Measurements from ENCODE around the gene RPL31.

The RPL31 gene

DNA sequence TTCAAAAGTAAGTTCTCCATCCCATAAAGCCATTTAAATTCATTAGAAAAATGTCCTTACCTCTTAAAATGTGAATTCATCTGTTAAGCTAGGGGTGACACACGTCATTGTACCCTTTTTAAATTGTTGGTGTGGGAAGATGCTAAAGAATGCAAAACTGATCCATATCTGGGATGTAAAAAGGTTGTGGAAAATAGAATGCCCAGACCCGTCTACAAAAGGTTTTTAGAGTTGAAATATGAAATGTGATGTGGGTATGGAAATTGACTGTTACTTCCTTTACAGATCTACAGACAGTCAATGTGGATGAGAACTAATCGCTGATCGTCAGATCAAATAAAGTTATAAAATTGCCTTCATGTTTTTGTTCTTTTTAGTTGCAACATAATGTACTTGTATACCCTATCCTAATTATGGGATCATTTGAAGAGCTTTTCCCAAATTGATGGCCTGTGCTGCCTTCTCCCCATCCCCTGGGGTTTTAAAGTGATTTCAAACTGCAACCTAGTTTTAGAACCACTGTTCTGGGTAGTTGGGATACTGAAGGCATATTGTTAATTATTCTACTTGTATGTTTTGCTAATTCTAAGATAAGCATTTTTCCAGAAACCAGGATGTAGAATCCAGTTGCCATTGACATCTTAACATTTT, 4.1 kb downstream of the RPL31 start:
- Histone ChIP-seq H3K27ac (ENCODE audit: low read depth in 2 of 2, low read length in 2 of 2) (no peak overlapping the region), H3K36me3 (ENCODE audit: control insufficient read depth in 2 of 2, insufficient read depth in 2 of 2, low read length in 2 of 2) (peaks cover 51 to 60% of the 10 kb centered on the region in 2 donors), H3K4me1 (ENCODE audit: control insufficient read depth in 2 of 2, insufficient read depth in 2 of 2, low read length in 2 of 2) (peaks cover 15 to 18% of the 10 kb centered on the region in 2 donors), H3K9me3 (ENCODE audit: control insufficient read depth in 2 of 2, low read length in 2 of 2) (no peaks in the 10 kb centered on the region), H3K4me3 (ENCODE audit: low read length in 2 of 2) (no peak overlapping the region), H3K27me3 (ENCODE audit: control insufficient read depth in 2 of 2, insufficient read depth in 2 of 2, low read length in 2 of 2) (no peaks in the 10 kb centered on the region), H3K9ac (ENCODE audit: low read depth in 1 of 2, low read length in 2 of 2) (no peak overlapping the region)

DNA sequence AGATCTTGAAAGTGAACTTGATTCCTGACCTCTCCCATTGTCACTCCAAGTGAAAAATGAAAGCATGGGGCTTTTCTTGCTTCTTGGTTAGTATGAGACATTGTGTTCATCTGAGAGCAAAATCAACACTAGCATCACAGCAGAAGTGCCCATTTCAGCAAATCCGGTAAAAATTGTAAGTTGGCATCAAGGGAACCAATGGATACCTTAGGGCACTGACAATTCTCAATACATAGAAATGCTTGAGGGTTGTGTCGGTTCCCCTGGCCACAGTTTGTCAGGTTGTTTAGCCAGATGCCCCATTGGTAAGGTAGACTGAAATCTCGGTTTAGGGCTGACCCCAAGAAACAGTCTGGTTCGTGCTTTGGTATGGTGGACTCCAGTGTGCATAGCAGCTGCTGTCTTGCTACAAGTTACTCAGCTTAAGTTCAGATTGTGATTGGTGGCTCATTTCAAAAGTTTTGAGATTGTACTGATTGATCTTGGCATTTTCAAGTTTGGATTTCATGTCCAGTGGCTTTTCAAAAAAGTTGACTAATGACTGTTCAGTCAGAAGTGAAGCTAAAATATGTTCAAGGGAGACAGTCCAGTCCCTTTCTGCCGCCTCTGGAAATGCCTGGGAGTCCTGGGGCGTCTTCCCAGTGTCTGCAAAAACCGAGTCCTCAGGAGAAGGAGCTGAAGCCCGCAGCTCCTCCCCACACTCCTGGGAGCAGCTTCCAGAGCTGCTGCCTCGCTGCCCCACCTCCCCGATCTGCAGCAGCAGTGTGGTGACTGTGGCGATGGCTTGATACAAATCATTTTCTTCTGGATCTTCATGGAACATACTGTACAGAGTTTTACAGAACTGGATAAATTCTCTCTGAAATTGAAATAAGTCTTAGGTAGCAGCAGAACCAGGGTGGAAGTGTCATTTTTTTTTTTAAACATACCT, 5.6 kb downstream of the RPL31 start:
- peaks cover 59 to 62% of the 10 kb centered on the region in 2 donors for H3K36me3 ChIP-seq (ENCODE audit: control insufficient read depth in 2 of 2, insufficient read depth in 2 of 2, low read length in 2 of 2)
- no peak overlapping the region for H3K27ac ChIP-seq (ENCODE audit: low read depth in 2 of 2, low read length in 2 of 2)
- H3K4me1 ChIP-seq (ENCODE audit: control insufficient read depth in 2 of 2, insufficient read depth in 2 of 2, low read length in 2 of 2): peaks cover 10 to 13% of the 10 kb centered on the region in 2 donors
- H3K27me3 ChIP-seq (ENCODE audit: control insufficient read depth in 2 of 2, insufficient read depth in 2 of 2, low read length in 2 of 2): no peaks in the 10 kb centered on the region
- H3K9me3 ChIP-seq (ENCODE audit: control insufficient read depth in 2 of 2, low read length in 2 of 2): no peaks in the 10 kb centered on the region
- no peak overlapping the region for H3K4me3 ChIP-seq (ENCODE audit: low read length in 2 of 2)
- H3K9ac ChIP-seq (ENCODE audit: low read depth in 1 of 2, low read length in 2 of 2): no peak overlapping the region

DNA sequence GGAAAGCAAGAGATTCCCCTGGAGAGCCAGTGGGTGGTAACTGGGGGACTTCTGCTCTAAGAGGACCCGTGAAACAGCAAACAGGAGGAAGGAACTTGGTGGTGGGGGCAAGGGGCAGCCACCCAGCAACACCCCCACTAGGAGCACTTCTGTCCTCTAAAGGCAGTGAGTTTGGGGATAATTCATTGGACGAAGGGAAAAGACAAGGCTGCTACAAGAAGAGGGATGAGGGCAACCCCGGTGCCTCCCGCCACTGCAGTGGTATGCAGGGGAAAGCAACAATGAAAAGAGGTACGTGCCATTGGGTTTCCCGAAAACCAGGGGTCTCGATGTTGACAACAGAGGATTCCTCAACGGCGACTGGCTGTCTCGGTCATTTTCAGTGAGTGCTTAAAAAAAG, 9.1 kb downstream of the RPL31 start:
- Histone ChIP-seq H3K9ac (ENCODE audit: low read depth in 1 of 2, low read length in 2 of 2) (no peak overlapping the region), H3K4me3 (ENCODE audit: low read length in 2 of 2) (no peak overlapping the region), H3K27me3 (ENCODE audit: control insufficient read depth in 2 of 2, insufficient read depth in 2 of 2, low read length in 2 of 2) (no peaks in the 10 kb centered on the region), H3K36me3 (ENCODE audit: control insufficient read depth in 2 of 2, insufficient read depth in 2 of 2, low read length in 2 of 2) (peaks cover 37 to 41% of the 10 kb centered on the region in 2 donors), H3K27ac (ENCODE audit: low read depth in 2 of 2, low read length in 2 of 2) (no peak overlapping the region), H3K9me3 (ENCODE audit: control insufficient read depth in 2 of 2, low read length in 2 of 2) (no peaks in the 10 kb centered on the region), H3K4me1 (ENCODE audit: control insufficient read depth in 2 of 2, insufficient read depth in 2 of 2, low read length in 2 of 2) (no peaks in the 10 kb centered on the region)

DNA sequence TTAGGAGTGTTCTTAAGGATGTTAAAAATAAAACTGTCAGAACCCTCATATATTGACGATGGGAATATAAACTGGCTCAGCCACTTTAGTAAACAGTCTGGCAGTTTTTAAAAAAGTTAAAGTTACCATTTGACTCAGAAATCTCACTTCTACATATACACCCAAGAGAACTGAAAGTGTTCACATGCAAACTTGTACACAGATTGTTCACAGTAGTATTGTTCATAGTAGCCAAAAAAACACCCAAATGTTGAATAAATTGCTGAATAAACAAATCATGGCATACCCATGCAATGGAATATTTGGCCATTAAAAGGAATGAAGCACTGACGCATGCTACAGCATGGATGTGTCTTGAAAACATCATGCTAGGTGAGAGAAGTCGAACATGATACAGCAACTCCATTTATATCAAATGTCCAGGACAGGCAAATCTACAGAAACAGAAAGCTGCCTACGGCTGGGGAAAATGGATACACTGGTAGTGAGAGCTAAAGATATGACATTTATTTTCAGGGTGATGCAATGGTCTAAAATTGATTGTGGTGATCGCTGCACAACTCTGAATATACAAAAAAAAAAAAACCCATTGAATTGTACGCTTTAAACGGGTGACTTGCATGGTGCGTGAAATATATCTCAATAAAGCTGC, 10.1 kb downstream of the RPL31 start:
- Histone ChIP-seq H3K9ac (ENCODE audit: low read depth in 1 of 2, low read length in 2 of 2) (no peak overlapping the region), H3K27ac (ENCODE audit: low read depth in 2 of 2, low read length in 2 of 2) (no peak overlapping the region), H3K36me3 (ENCODE audit: control insufficient read depth in 2 of 2, insufficient read depth in 2 of 2, low read length in 2 of 2) (peaks cover 27 to 30% of the 10 kb centered on the region in 2 donors), H3K4me1 (ENCODE audit: control insufficient read depth in 2 of 2, insufficient read depth in 2 of 2, low read length in 2 of 2) (no peaks in the 10 kb centered on the region), H3K9me3 (ENCODE audit: control insufficient read depth in 2 of 2, low read length in 2 of 2) (no peaks in the 10 kb centered on the region), H3K27me3 (ENCODE audit: control insufficient read depth in 2 of 2, insufficient read depth in 2 of 2, low read length in 2 of 2) (no peaks in the 10 kb centered on the region), H3K4me3 (ENCODE audit: low read length in 2 of 2) (no peak overlapping the region)

DNA sequence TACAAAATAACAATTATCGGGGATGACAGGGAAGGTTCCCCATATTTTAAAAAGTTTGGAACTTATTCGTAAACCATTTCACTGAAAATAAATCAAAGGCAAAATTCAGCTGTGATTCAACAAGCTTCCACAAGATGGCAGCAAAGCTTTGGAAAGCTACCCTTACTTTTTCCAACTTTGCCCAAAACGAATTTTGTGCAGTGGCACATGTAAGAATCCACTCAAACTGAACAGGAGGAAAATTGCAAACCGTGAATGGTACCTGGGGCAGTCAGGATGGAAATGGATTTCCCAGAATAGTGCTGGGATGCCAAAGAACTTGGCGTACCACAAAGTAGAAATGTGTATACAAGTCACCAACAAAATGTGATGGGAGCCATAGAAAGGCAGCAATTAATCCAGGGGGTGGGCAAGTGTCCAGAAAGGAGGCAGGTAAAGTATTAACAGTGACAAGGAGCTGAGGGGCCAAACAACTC, 10.7 kb downstream of the RPL31 start:
- Histone ChIP-seq H3K4me1 (ENCODE audit: control insufficient read depth in 2 of 2, insufficient read depth in 2 of 2, low read length in 2 of 2) (no peaks in the 10 kb centered on the region), H3K27me3 (ENCODE audit: control insufficient read depth in 2 of 2, insufficient read depth in 2 of 2, low read length in 2 of 2) (no peaks in the 10 kb centered on the region), H3K4me3 (ENCODE audit: low read length in 2 of 2) (no peak overlapping the region), H3K27ac (ENCODE audit: low read depth in 2 of 2, low read length in 2 of 2) (no peak overlapping the region), H3K36me3 (ENCODE audit: control insufficient read depth in 2 of 2, insufficient read depth in 2 of 2, low read length in 2 of 2) (peaks cover 21 to 25% of the 10 kb centered on the region in 2 donors), H3K9ac (ENCODE audit: low read depth in 1 of 2, low read length in 2 of 2) (no peak overlapping the region), H3K9me3 (ENCODE audit: control insufficient read depth in 2 of 2, low read length in 2 of 2) (no peaks in the 10 kb centered on the region)

DNA sequence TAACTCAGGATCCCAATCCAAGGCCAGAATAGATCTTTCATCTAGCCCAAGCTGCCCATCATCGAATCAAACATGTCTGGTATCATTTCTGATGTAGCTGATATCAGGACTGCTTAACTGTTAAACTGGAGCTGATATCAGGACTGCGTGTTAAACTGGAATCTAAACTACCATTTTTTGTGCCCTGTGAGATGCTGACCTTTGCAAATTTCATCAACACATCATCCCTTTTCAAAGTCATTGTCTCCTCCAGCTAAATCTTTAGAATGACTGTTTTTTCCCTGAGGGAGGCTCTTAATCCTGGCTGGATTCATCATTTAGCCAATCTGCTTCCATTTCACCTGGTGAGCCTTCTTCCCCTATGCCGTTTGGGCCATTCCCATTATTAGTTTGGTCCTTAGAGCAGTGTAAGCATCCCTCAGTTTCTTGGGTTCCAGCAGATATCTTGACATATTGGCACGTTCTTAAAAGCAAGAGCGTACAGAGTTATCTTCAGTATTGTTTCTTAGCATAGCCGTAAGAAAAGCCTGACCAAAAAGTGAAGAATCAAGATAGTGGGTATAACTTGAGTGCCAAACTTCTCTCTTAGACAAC, 12.3 kb downstream of the RPL31 start:
- Histone ChIP-seq H3K4me3 (ENCODE audit: low read length in 2 of 2) (no peak overlapping the region), H3K4me1 (ENCODE audit: control insufficient read depth in 2 of 2, insufficient read depth in 2 of 2, low read length in 2 of 2) (no peaks in the 10 kb centered on the region), H3K27me3 (ENCODE audit: control insufficient read depth in 2 of 2, insufficient read depth in 2 of 2, low read length in 2 of 2) (no peaks in the 10 kb centered on the region), H3K36me3 (ENCODE audit: control insufficient read depth in 2 of 2, insufficient read depth in 2 of 2, low read length in 2 of 2) (peaks cover 15 to 19% of the 10 kb centered on the region in 2 donors), H3K27ac (ENCODE audit: low read depth in 2 of 2, low read length in 2 of 2) (no peak overlapping the region), H3K9ac (ENCODE audit: low read depth in 1 of 2, low read length in 2 of 2) (no peak overlapping the region), H3K9me3 (ENCODE audit: control insufficient read depth in 2 of 2, low read length in 2 of 2) (no peaks in the 10 kb centered on the region)

DNA sequence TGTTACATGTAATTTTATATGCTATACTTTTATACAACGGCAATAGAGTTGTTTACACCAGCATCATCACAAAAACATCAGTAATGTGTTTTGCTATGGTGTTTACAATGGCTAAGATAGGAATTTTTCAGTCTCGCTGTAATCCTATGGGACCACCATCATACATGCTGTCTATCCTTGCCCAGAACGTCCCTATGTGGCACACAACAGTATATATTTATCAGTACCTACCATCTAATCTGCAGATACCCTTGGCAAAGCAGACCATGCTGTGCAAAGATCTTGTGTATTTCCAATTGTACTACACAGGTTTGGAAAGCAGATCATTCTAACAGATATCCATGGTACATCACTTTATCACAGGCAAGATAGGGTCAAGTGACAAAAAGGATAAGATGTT, 15.3 kb downstream of the RPL31 start:
- H3K9me3 ChIP-seq (ENCODE audit: control insufficient read depth in 2 of 2, low read length in 2 of 2): no peaks in the 10 kb centered on the region
- no peaks in the 10 kb centered on the region for H3K4me1 ChIP-seq (ENCODE audit: control insufficient read depth in 2 of 2, insufficient read depth in 2 of 2, low read length in 2 of 2)
- H3K27ac ChIP-seq (ENCODE audit: low read depth in 2 of 2, low read length in 2 of 2): no peak overlapping the region
- H3K9ac ChIP-seq (ENCODE audit: low read depth in 1 of 2, low read length in 2 of 2): no peak overlapping the region
- H3K36me3 ChIP-seq (ENCODE audit: control insufficient read depth in 2 of 2, insufficient read depth in 2 of 2, low read length in 2 of 2): peaks cover 18 to 19% of the 10 kb centered on the region in 2 donors
- no peaks in the 10 kb centered on the region for H3K27me3 ChIP-seq (ENCODE audit: control insufficient read depth in 2 of 2, insufficient read depth in 2 of 2, low read length in 2 of 2)
- H3K4me3 ChIP-seq (ENCODE audit: low read length in 2 of 2): no peak overlapping the region

DNA sequence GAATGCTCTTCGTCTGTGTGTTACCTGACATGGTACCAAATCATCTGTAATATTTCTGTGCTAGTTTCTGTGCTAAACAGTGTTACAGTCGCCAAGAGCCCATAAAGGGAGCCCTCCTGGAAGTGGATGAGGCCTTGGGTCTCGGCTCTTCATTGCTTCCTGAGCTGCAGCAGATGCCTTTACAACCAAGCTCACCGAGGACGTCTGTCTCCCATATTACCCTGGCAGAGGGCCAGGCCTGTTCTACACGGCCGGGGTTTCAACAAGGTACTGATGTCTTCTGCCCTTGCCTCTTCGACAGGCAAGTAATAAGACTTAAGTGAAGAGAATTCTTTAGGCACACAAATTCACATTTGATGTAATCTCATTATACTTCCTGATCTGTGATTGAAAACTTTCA, 16.8 kb downstream of the RPL31 start:
- Histone ChIP-seq H3K36me3 (ENCODE audit: control insufficient read depth in 2 of 2, insufficient read depth in 2 of 2, low read length in 2 of 2) (peaks cover 19% of the 10 kb centered on the region in 2 donors), H3K27me3 (ENCODE audit: control insufficient read depth in 2 of 2, insufficient read depth in 2 of 2, low read length in 2 of 2) (no peaks in the 10 kb centered on the region), H3K9me3 (ENCODE audit: control insufficient read depth in 2 of 2, low read length in 2 of 2) (no peaks in the 10 kb centered on the region), H3K9ac (ENCODE audit: low read depth in 1 of 2, low read length in 2 of 2) (no peak overlapping the region), H3K4me3 (ENCODE audit: low read length in 2 of 2) (no peak overlapping the region), H3K27ac (ENCODE audit: low read depth in 2 of 2, low read length in 2 of 2) (no peak overlapping the region), H3K4me1 (ENCODE audit: control insufficient read depth in 2 of 2, insufficient read depth in 2 of 2, low read length in 2 of 2) (no peaks in the 10 kb centered on the region)

DNA sequence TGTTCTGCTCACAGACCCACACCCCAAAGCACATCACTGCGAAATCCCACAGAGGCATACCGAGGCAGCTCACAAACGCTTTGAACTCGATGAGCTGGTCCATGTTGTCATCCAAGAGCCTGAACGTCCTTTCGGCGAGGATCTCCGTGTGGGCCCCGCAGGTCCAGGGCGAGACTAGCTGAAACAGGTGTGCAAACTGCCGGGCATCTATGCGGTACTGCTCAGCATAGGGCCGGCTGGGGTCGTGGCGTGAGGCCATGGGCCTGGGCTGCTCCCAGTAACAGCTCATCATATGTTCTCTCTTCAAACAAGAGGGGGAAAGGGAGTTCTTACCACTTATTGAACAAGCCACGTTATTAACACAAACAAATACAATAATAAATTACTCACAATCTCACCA, 20.1 kb downstream of the RPL31 start:
- H3K9ac ChIP-seq (ENCODE audit: low read depth in 1 of 2, low read length in 2 of 2): no peak overlapping the region
- no peaks in the 10 kb centered on the region for H3K27me3 ChIP-seq (ENCODE audit: control insufficient read depth in 2 of 2, insufficient read depth in 2 of 2, low read length in 2 of 2)
- no peak overlapping the region for H3K4me3 ChIP-seq (ENCODE audit: low read length in 2 of 2)
- H3K4me1 ChIP-seq (ENCODE audit: control insufficient read depth in 2 of 2, insufficient read depth in 2 of 2, low read length in 2 of 2): peaks cover 4 to 20% of the 10 kb centered on the region in 2 donors
- peaks cover 14 to 15% of the 10 kb centered on the region in 2 donors for H3K36me3 ChIP-seq (ENCODE audit: control insufficient read depth in 2 of 2, insufficient read depth in 2 of 2, low read length in 2 of 2)
- H3K9me3 ChIP-seq (ENCODE audit: control insufficient read depth in 2 of 2, low read length in 2 of 2): no peaks in the 10 kb centered on the region
- H3K27ac ChIP-seq (ENCODE audit: low read depth in 2 of 2, low read length in 2 of 2): no peak overlapping the region
